H1 (cell line): ENCODE data around the gene RBMS1. TPM values are rescaled to one million over a fixed set of nuclear protein-coding genes. Genes with fewer than 3 reads are reported as not detected.

Experiments used
- TCF12 ChIP-seq: IDR thresholded peaks from 2 replicates; pipeline ENCODE4 v1.6.1; 2011; ENCODE audit warnings: low read depth, mild to moderate bottlenecking, low read length
- YY1 ChIP-seq: IDR thresholded peaks from 2 replicates; pipeline ENCODE4 v1.6.1; 2011; ENCODE audit warnings: low read depth, mild to moderate bottlenecking, low read length
- polyA plus RNA-seq, 7 experiments: library from polyadenylated mRNA; depleted of rRNA in 3 of 7; stranded (reverse) in 5 of 7; unstranded in 2 of 7; fragments of >200 nt in 5 of 7; fragments of 200-250 nt in 2 of 7; gene quantifications; 1 replicate in 5 of 7; 2 replicates in 1 of 7; 4 replicates in 1 of 7; pipeline versions ENCODE4 v1.2.1 to v1.2.3, GENCODE V29; 2011 to 2013; ENCODE audit warnings: missing spikeins in 2 of 7, mixed read lengths in 2 of 7
- total RNA-seq: library from RNA; stranded (reverse); fragmentation: NEBNext Ultra II Directional; extraction: Animal tissue kit (Norgen Biotek cat#: 25700); gene quantifications from 2 replicates; pipeline ENCODE4 v1.2.1, GENCODE V29; 2021
- TF ChIP-seq, protein P1 (sequence below): IDR thresholded peaks from 2 replicates; pipeline ENCODE4 v1.6.1; 2011; ENCODE audit warnings: low read depth, mild to moderate bottlenecking, low read length; ENCODE audit not compliant: insufficient read depth

RBMS1 gene
- total and polyA plus RNA-seq, 2 of the 8 experiments (the other 6 are each of a cell fraction or from before 2014, with no cell fraction given) = 53.7 to 60.0 TPM

DNA sequence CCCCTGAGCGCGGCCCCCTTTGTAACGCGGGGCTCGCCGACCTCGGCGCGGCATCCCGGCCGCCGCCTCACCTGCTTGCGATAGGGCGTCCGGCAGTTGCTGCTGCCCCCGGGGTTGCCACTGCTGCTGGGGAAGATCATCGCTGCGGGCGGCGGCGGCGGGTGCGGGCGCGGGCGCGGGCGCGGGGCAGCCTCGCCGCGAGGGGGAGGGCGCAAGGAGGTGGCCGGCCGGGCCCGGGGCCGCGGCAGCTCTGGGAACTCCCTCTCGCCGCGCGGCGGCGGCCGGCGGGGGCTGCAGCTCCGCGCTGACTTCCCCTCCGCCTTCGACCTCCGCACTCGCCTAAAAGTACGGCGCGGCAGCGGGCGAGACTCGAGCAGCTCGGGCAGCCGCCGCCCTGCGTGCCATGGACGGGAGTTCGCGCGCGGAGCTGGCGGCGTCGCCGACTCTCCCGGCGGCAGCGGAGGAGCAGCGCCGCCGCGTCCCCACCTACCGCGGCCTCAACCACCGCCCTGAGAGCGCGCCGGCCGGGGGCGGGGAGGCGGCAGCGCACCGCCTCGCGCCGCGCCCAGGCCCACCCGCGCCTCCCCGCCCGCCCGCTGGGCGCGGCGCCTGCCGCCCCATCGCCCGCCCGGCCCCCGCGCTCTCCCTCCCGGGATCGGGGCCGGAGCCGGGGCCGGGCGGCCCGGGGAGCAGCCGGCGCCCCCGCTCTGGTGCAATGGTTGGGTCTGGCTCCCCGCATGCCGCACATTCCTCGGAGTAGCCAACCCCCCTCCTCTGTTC, 86.0 kb downstream of the RBMS1 start (continued):
- no peak for TF ChIP-seq YY1
- TF ChIP-seq, protein P1, sequence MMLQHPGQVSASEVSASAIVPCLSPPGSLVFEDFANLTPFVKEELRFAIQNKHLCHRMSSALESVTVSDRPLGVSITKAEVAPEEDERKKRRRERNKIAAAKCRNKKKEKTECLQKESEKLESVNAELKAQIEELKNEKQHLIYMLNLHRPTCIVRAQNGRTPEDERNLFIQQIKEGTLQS = no peak
- no peak for TF ChIP-seq TCF12
